ENCODE data around the gene IRF9.
A peak's percentile ranks its signal among the peaks of the same experiment; 100 is the strongest.

IRF9 gene

DNA sequence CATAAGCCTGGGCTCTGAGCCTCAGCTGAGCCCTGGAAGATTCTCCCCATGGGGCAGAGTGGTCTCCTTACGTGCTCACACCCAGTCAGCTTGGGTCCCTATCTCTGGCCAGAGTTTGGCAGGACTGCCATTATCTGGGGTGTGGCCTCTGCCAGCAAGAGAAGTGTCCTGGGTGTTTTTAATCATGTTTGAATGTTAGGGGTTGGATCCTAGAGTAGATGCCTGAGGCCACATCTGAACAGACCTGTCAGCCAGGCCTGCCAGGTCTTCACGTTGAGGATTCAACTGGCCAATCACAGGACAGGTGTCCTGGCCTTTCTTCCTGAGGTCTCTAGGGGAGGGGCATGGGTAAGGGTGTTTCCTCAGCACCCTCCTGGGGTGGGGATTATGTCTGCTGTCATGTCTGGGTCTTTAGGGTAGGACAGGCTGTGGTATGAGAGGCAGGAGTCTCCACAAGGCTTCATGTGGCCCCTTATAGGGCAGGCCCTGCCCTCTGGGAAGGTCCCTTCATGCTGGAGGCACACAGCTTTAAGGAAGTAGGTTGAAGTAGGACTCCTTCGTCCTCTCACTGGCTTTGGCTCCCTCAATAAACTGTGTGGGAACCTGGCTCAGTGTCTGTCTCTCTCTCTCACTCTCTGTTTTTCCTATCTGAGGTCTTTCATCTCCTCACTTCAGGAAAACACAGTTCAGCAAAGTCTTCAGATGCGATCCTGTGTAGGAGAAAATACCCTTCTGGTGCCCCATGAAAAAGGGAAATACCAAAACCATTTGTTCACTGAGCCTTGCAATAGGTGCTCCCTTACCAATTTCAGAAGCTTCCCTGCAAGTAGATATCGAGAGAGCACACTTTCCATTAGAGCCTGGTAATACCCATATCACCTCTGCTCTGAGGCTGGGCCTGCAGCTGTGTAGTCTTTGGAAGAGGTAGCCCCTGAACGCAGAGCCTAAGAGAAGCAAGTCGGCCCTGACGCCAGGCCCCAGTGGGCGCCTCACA, 37.3 kb upstream of the IRF9 start:
- Mint-ChIP-seq H3K36me3 (peaks cover 48% of the 10 kb centered on the region), H3K4me3 (no peak overlapping the region)

DNA sequence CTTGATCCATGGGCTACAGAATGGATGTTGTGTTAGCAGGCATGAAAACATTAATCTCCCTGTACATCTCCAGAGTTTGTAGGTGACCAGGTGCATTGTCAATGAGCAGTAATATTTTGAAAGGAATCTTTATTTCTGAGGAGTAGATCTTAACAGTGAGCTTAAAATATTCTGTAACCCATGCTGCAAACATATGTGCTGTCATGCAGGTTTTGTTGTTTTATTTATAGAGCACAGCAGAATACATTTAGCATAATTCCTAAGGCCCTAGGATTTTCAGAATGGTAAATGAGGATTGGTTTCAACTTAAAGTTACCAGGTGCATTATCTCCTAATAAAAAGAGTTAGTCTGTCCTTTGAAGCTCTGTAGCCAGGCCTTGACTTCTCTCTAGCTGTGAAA, 34.1 kb upstream of the IRF9 start:
- H3K9me3 Mint-ChIP-seq, result no peaks in the 10 kb centered on the region
- no peak overlapping the region for H3K4me3 Mint-ChIP-seq
- DNase-seq, result no peak
- no peaks in the 10 kb centered on the region for H3K27me3 Mint-ChIP-seq
- CTCF ChIA-PET, result interaction anchor here (1.1 kb wide), 1 partner anchor 12 kb away, joined by 3 read pairs; the partner anchor contains the start of genes DCAF11 and NRL
- peaks cover 27% of the 10 kb centered on the region for H3K36me3 Mint-ChIP-seq
- H3K4me1 Mint-ChIP-seq, result peaks cover 12% of the 10 kb centered on the region
- no peak overlapping the region for H3K27ac Mint-ChIP-seq

More for the DNA sequence above, 37.3 kb upstream of the IRF9 start:
- no peaks in the 10 kb centered on the region for H3K27me3 Mint-ChIP-seq
- H3K27ac Mint-ChIP-seq, result no peak overlapping the region
- peak; percentile 3 for DNase-seq
- no peaks in the 10 kb centered on the region for H3K4me1 Mint-ChIP-seq
- H3K9me3 Mint-ChIP-seq, result no peaks in the 10 kb centered on the region
- CTCF ChIA-PET, result interaction anchor here (2.0 kb wide), 1 partner anchor 10 kb away, joined by 5 read pairs; no protein-coding TSS in a partner anchor

DNA sequence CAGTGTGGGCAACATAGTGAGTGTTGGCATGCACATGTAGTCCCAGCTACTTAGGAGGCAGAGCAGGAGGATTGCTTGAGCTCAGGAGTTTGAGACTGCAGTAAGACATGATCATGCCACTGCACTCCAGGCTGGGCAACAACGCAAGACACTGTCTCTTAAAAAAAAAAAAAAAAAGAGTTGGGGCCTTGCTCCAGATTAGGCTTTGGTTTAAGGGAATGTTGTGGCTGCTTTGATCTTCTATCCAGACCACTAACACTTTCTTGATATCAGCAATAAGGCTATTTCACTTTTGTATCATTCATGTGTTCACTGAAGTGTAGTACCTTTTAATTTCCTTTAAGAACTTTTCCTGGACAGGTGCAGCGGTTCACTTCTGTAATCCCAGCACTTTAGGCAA, 33.4 kb upstream of the IRF9 start:
- Mint-ChIP-seq H3K27ac (no peak overlapping the region), H3K9me3 (no peaks in the 10 kb centered on the region), H3K4me3 (no peak overlapping the region), H3K4me1 (peaks cover 19% of the 10 kb centered on the region), H3K27me3 (no peaks in the 10 kb centered on the region), H3K36me3 (peaks cover 24% of the 10 kb centered on the region)
- DNase-seq, result peak; percentile 6
- CTCF ChIA-PET, result interaction anchor here (0.7 to 1.1 kb wide), 2 partner anchors 12 to 47 kb away, joined by 3 read pairs; partner anchors contain the start of genes DCAF11 and NRL

DNA sequence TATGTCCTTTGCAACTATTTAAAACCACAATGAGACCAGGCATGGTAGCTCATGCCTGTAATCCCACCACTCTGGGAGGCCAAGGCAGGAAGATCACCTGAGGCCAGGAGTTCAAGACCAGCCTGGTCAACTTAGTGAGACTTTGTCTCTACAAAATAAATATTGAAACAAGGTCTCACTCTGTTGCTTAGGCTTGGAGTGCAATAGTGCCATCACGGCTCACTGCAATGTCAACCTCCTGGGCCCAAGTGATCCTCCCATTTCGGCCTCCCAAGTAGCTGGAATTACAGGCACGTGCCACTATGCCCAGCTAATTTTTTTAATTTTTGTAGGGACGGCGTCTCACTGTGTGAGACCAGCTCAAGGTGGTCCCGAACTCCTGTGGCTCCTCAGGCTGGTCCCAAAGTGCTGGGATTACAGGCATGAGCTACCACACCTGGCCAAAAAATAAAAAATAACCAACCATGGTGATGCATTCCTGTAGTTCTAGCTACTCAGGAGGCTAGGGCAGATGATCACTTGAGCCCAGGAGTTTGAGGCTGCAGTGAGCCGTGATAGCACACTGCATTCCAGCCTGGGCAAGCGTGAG, 31.6 kb upstream of the IRF9 start:
- Mint-ChIP-seq H3K27ac (no peak overlapping the region), H3K9me3 (no peaks in the 10 kb centered on the region), H3K4me3 (no peak overlapping the region), H3K27me3 (no peaks in the 10 kb centered on the region), H3K4me1 (peaks cover 27% of the 10 kb centered on the region), H3K36me3 (peaks cover 7% of the 10 kb centered on the region)
- CTCF ChIA-PET, result interaction anchor here (0.9 kb wide), 1 partner anchor 21 kb away, joined by 3 read pairs; no protein-coding TSS in a partner anchor
- DNase-seq, result no peak

DNA sequence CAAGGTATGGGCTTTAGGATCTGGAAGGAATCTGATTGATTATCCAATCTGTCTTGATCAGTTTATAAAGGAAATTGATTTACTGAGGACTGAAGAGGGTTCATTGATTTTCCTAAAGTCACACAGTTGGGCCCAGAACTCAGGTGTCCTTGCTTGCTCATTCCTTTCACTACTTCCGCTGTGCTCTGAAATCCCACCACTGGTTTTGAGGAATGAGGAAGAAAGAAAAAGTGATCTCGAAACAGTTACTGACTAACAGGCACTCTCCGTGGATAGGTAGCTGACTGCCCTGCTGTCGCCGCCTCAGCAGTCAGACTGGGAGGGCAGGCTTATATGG, 30.7 kb upstream of the IRF9 start, which contains the start of gene FITM1:
Gene FITM1 (plus strand): TSS at position 280 of the 337 bp plus-strand sequence. CDS start 905 bp downstream, outside the sequence.
- Mint-ChIP-seq H3K27me3 (no peaks in the 10 kb centered on the region), H3K4me3 (no peak within 1 kb of the TSS), H3K36me3 (peaks cover 4% of the 10 kb centered on the region), H3K4me1 (peaks cover 32% of the 10 kb centered on the region), H3K9me3 (no peaks in the 10 kb centered on the region), H3K27ac (peak within 1 kb of the TSS; percentile 39)
- DNase-seq, result no peak
- CTCF ChIA-PET, result no interaction called here

DNA sequence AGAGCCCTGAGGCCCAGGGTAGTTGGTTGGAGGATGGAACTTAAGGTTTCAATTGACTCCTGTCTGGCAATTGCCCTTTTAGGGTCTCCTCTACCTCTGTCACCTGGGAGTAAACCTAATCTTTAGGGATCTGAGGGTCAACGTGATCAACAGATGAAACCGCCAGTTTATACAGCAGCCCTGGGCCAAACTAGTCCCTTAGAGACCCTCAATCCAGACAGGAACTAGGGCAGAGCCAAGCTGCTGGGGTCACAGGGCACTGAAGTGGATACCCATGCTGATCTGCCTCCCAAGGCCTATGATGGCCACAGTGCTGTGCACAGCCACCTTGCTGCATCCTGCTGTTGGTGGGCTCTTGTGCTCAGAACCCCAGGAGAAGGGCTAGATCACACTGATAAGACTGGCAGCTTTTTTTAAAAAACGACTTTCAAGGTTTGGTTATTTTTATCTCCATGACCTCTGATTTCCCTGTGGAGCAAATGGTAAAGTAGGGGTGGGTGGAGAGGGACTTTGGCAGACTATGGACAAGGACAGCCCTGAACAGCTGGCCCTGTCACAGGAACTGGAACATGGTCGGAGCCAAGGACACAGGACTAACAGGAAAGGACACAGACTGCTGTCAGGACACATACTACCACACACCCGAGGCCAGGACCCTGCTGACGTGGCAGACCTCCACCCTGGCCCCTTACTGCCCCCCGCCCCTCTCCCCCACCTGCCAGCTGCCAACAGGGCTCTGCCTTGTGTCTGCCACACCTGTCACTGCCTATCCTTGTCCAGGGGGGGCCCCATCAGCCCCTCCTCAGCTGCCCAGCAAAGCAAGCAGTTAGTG, 30.1 kb upstream of the IRF9 start:
- Mint-ChIP-seq H3K4me1 (peaks cover 35% of the 10 kb centered on the region), H3K9me3 (no peaks in the 10 kb centered on the region), H3K36me3 (peaks cover 4% of the 10 kb centered on the region), H3K27me3 (no peaks in the 10 kb centered on the region), H3K27ac (peak overlapping the region; percentile 39), H3K4me3 (no peak overlapping the region)
- CTCF ChIA-PET, result interaction anchor here (1.0 kb wide), 1 partner anchor 22 kb away, joined by 4 read pairs; no protein-coding TSS in a partner anchor
- no peak for DNase-seq

DNA sequence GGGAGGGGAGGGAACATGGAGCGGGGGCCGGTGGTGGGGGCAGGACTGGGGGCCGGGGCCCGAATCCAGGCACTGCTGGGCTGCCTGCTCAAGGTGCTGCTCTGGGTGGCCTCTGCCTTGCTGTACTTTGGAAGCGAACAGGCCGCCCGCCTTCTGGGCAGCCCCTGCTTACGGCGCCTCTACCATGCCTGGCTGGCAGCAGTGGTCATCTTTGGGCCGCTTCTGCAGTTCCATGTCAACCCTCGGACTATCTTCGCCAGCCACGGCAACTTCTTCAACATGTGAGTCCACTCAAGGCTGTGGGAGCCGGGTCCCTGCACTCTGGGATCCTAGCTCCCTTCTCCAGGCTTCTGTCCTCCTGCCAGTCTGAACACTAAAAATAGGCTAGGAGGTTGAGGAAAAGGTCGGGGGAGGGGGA, 29.5 kb upstream of the IRF9 start:
- DNase-seq, result no peak
- H3K27ac Mint-ChIP-seq, result no peak overlapping the region
- H3K27me3 Mint-ChIP-seq, result no peaks in the 10 kb centered on the region
- H3K36me3 Mint-ChIP-seq, result peaks cover 5% of the 10 kb centered on the region
- CTCF ChIA-PET, result interaction anchor here (1.0 to 1.2 kb wide), 2 partner anchors 15 to 23 kb away, joined by 3 to 4 read pairs; no protein-coding TSS in a partner anchor
- H3K4me3 Mint-ChIP-seq, result no peak overlapping the region
- no peaks in the 10 kb centered on the region for H3K9me3 Mint-ChIP-seq
- H3K4me1 Mint-ChIP-seq, result peaks cover 37% of the 10 kb centered on the region

DNA sequence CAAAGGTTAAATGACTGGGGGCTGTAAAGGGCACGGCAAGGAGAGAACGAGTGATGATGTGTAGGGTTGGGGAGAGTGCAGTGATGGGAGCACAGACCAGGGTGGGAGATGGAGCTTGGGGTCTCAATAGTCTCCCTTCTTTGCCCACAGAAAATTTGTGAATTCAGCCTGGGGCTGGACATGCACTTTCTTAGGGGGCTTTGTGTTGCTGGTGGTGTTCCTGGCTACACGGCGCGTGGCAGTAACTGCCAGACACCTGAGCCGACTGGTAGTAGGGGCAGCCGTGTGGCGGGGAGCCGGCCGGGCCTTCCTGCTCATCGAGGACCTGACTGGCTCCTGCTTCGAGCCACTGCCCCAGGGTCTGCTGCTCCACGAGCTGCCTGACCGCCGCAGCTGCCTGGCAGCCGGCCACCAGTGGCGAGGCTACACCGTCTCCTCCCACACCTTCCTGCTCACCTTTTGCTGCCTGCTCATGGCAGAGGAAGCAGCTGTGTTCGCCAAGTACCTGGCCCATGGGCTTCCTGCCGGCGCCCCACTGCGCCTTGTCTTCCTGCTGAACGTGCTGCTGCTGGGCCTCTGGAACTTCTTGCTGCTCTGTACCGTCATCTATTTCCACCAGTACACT, 28.9 kb upstream of the IRF9 start:
- Mint-ChIP-seq H3K36me3 (peaks cover 11% of the 10 kb centered on the region), H3K9me3 (no peaks in the 10 kb centered on the region), H3K27me3 (no peaks in the 10 kb centered on the region), H3K27ac (peak overlapping the region; percentile 78), H3K4me3 (peak overlapping the region; percentile 2), H3K4me1 (peaks cover 43% of the 10 kb centered on the region)
- CTCF ChIA-PET, result interaction anchor here (1.0 to 1.3 kb wide), 3 partner anchors 16 to 74 kb away, joined by 3 to 4 read pairs (median 3); no protein-coding TSS in a partner anchor
- DNase-seq, result peak; percentile 42

DNA sequence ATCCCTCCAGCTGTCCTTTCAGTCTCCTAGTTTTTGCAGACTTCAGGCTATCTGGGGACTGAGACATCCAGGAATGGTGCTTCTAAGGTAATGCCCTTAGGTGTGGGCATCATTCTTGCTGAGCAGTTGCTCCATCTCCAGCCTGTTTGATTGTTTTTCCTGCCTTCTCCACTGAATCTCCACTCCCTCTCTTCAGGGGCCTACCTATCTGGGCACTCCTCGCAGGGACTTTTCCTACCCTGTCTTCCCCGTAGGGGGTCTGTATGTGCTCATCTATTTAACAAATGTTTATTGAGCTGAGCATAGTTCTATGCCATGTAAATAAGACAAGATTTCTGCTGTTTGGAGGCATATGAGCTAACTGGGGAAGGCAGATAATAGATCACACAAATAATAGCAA, 28.1 kb upstream of the IRF9 start:
- CTCF ChIA-PET, result interaction anchor here (1.0 to 1.3 kb wide), 3 partner anchors 17 to 75 kb away, joined by 3 to 4 read pairs (median 3); no protein-coding TSS in a partner anchor
- peaks cover 51% of the 10 kb centered on the region for H3K4me1 Mint-ChIP-seq
- DNase-seq, result no peak
- H3K36me3 Mint-ChIP-seq, result peaks cover 17% of the 10 kb centered on the region
- no peaks in the 10 kb centered on the region for H3K27me3 Mint-ChIP-seq
- no peaks in the 10 kb centered on the region for H3K9me3 Mint-ChIP-seq
- H3K4me3 Mint-ChIP-seq, result no peak overlapping the region
- peak overlapping the region; percentile 78 for H3K27ac Mint-ChIP-seq

DNA sequence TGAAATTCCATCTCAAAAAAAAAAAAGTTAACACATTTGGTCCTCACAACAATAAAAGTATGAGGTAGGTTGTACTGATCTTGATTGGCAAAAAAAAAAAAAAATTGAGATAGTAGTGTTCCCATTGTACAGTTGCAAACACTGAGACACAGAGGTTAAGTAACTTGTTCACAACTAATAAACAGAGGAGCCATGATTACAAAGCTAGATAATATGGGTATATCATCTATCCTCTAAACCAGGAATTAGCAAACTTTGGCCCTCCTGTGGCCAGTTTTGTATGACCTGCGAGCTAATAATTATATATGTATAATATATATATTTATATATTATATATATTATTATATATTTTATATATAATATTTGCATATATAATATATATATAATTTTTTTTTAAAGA, 27.3 kb upstream of the IRF9 start:
- Mint-ChIP-seq H3K4me1 (peaks cover 56% of the 10 kb centered on the region), H3K27ac (no peak overlapping the region), H3K27me3 (no peaks in the 10 kb centered on the region), H3K4me3 (no peak overlapping the region), H3K36me3 (peaks cover 25% of the 10 kb centered on the region), H3K9me3 (no peaks in the 10 kb centered on the region)
- CTCF ChIA-PET, result interaction anchor here (0.6 to 4.0 kb wide), 6 partner anchors 9 to 76 kb away, joined by 3 to 16 read pairs (median 5); partner anchors contain the start of genes PSME2 and RNF31
- DNase-seq, result no peak

DNA sequence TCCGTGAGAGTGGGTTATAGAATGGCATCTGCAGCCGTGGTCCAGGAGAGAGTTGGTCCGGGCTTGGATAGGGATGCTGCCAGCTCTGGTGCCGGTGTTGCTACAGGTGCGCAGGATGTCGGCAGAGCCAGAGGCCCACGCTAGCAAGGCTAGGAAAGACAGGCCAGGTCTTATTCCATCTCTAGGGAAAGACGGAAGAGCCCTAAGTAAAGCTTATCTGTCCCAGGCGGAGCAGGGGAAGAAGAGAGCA, 25.6 kb upstream of the IRF9 start:
- H3K27me3 Mint-ChIP-seq, result no peaks in the 10 kb centered on the region
- CTCF ChIA-PET, result interaction anchor here (0.8 to 4.0 kb wide), 6 partner anchors 11 to 59 kb away, joined by 3 to 16 read pairs (median 6); partner anchors contain the start of genes DCAF11, IRF9, NRL and PSME2
- H3K4me1 Mint-ChIP-seq, result peaks cover 67% of the 10 kb centered on the region
- no peaks in the 10 kb centered on the region for H3K9me3 Mint-ChIP-seq
- DNase-seq, result no peak
- peaks cover 37% of the 10 kb centered on the region for H3K36me3 Mint-ChIP-seq
- H3K27ac Mint-ChIP-seq, result peak overlapping the region; percentile 81
- peak overlapping the region; percentile 93 for H3K4me3 Mint-ChIP-seq

DNA sequence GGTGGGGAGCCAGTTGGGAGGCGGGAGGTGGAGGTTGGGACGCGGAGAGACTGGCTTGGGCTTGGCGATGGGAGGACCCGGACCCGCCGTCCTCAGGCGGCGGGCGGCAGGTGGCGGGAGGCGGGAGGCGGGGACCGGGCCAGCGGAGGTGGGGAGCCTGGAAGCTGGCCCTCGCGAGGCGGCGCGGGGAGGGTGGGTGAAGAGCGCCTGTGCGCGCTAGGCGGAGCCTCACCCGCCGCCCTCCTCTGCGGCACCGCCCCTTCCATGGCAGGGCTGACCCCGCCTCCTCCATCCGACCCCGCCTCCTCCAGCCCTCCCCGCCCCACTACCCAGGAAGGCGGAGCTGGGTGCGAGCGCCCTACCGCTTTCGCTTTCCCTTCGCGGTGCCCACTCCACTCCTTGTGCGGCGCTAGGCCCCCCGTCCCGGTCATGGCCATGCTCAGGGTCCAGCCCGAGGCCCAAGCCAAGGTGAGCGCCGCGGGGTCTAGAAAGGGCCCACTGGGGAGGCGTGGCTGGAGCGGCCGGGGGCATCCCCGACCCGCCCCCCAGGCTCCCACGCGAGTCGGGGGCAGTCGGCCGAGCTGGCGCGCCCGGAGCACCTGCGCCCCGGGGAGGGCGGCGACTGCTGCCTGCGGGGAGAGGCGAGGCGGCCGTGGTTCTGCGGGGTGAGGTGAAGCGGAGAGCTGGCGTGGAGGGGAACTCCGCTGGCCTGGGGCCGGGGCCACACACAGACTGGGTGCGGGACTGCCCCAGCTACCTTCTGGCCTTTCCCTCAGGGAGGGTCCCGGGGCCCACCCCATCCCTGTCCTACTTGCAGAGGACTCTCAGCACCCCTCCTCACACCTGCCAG, 25.0 kb upstream of the IRF9 start, which contains the start of gene PSME1:
Gene PSME1 (plus strand): TSS at position 361 of the 850 bp plus-strand sequence. CDS start 69 bp downstream, at position 430.
- Mint-ChIP-seq H3K27me3 (no peaks in the 10 kb centered on the region), H3K36me3 (peaks cover 37% of the 10 kb centered on the region), H3K4me1 (peaks cover 66% of the 10 kb centered on the region), H3K4me3 (peak within 1 kb of the TSS; percentile 93), H3K9me3 (no peaks in the 10 kb centered on the region), H3K27ac (peak within 1 kb of the TSS; percentile 93)
- DNase-seq, result peak; percentile 96
- CTCF ChIA-PET, result interaction anchor here (0.8 to 4.0 kb wide), 8 partner anchors 10 to 78 kb away, joined by 3 to 16 read pairs (median 5); partner anchors contain the start of genes DCAF11, IRF9, NRL and PSME2

Measured in activated naive CD4-positive, alpha-beta T cell treated with anti-CD3 and anti-CD28 coated beads, Interleukin-2, amount 10 ng/mL, durations not matched to agents 7 days and 5 days (primary cell).